Inflammatory macrophage treated with lipopolysaccharide for 4 hours (primary cell): ENCODE results near the gene APOL3.
"Not testable (repeated sequence)": the region's sequence is repeated elsewhere in the genome, so short reads cannot be mapped to it uniquely, and the experiment has no call there.

ENCODE experiments used
- DNase-seq: peaks from one replicate; pipeline ENCODE4 v3.0.0-alpha.2; 2020

The APOL3 gene

GRCh38 chr22:36131907-36132306 is 28.6 kb downstream of the APOL3 start:
- DNase-seq: no peak

- DNase-seq: no peak
Measured at GRCh38 chr22:36129486-36130388, 30.8 kb downstream of the APOL3 start.

DNA sequence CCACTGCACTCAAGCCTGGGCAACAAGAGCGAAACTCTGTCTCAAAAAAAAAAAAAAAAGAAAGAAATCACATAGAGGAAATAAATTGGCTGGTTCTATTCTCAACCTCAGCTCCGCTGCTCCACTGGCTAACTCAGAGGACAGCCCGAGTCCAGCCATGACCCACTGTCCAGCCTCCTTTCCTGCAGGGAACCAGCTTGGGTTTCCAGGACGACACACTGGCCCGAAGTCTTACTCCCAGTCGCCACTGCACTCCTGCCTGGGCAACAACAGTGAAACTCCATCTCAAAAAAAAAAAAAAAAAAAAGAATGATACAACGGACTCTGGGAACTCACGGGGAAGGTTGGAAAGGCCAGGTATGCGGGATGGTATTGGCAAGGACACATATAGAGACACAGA is 31.5 kb downstream of the APOL3 start:
- no peak for DNase-seq

DNA sequence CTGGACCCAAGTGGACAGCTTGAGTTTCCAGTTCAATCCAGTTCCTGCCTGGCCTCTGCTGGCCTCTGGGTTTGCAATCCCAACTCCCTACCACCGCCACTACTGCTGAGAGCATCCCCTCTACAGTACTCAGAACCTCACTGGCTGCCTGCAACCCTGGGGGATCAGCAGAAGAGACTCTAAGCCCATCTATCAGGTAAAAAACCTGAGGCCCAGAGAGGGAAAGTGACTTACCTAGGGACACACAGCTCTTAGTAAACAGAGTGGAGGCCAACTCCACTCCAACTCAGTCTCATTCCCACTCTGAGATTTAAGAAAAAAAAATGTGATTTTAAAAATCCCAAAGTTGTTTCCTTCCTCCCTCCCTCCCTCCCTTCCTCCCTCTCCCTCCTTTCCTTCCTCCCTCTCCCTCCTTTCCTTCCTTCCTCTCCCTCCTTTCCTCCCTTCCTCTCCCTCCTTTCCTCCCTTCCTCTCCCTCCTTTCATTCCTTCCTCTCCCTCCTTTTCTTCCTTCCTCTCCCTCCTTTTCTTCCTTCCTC is 34.5 kb downstream of the APOL3 start:
- DNase-seq: no peak

GRCh38 chr22:36125434-36125833 is 35.1 kb downstream of the APOL3 start:
- no peak for DNase-seq

GRCh38 chr22:36124666-36125065 is 35.9 kb downstream of the APOL3 start:
- peak; percentile 85 for DNase-seq

DNA sequence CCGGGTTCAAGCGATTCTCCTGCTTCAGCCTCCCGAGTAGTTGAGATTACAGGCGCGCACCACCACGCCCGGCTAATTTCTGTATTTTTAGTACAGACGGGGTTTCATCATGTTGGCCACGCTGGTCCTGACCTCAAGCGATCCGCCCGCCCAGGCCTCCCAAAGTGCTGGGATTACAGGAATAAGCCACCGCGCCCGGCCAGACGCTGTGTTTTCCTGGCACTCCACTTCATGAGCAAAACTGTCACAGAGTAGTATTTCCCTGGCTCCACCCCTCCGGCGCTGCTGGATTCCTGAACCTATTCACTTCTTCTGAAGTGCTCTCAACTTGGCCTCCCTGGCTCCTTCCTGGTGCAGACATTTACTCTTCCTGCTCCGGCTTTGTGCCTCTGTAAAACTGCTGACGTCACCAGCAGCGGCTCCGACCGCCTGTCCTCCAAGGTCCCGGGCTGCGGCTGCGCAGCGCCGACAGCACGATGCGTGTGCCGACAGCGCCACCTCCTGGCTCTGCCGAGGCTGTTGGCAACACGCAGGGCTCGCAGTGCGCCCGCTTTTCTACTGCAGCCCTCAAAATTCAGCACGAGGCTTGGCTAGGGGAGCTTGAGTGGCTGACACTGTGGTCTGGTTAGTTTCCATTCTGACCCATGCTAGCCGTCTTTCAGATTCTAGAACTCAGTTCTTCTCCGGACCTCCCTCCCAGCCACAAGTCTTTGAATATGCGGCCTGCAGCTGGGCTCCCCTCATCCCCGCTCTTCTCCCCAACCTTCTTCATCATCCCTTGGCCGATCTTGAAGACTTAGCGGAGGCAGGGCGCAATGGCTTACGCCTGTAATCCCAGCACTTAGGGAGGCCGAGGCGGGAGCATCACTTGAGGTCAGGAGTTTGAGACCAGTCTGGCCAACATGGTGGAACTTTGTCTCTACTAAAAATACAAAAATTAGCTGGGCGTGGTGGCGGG is 36.6 kb downstream of the APOL3 start:
- DNase-seq: peak; percentile 97

GRCh38 chr22:36120621-36121351 is 39.8 kb downstream of the APOL3 start:
- not testable (repeated sequence) for DNase-seq

GRCh38 chr22:36117053-36117554 is 43.5 kb downstream of the APOL3 start:
- no peak for DNase-seq

DNA sequence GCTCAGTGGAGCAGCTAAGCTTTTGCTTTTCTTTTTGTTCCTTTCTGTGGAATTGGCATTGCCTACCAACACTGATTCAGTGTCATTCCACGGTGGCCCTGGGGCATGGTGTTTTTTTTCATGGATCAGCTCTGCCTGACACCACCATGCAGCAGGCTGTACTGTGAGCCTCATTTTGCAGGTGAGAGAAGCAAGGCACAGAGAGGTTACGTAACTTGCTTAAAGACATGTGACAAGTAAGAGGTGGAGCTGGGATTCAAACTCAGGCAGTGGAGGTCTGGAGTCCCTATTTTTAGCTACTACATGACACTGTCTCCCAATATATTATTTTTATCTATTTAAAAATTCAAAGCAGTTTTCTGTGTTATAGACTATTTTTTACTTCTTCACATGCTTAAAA is 44.4 kb downstream of the APOL3 start:
- no peak for DNase-seq

DNA sequence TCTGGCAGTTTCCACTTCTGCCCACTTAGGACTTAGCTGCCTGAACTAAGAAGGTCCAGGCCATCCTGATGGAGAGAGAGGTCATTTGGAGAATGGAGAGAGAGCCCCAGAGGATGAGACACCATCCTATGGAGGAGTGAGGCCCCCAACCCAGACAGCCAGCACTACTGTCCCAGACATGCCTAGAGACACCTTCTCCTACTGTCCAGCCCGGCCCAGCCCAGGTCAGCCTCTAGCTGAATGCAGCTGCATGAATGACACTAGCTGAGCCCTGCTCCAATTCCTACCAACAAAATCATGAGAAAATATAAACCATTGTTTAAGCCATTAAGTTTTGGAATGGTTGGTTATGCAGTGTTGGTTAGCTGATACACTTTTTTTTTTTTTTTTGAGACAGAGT is 47.4 kb downstream of the APOL3 start:
- no peak for DNase-seq

GRCh38 chr22:36111316-36111715 is 49.2 kb downstream of the APOL3 start:
- no peak for DNase-seq

GRCh38 chr22:36110306-36110881 is 50.2 kb downstream of the APOL3 start:
- no peak for DNase-seq

DNA sequence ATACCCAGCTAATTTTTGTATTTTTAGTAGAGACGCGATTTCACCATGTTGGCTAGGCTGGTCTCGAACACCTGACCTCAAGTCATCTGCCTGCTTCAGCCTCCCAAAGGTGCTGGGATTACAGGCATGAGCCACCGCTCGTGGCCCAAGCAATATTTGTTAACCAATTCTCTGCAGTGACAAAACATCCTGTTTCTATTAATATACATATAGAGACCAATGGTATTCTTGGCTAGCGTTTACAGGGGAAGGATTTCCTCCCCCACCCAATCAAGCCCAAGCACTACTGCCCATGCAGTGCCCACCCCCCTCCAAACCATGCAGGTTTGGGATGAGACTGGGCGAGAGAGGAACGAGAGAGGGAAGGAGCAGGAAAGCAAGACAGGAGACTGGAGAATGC is 53.1 kb downstream of the APOL3 start:
- DNase-seq: no peak

GRCh38 chr22:36106910-36107309 is 53.6 kb downstream of the APOL3 start:
- no peak for DNase-seq

DNA sequence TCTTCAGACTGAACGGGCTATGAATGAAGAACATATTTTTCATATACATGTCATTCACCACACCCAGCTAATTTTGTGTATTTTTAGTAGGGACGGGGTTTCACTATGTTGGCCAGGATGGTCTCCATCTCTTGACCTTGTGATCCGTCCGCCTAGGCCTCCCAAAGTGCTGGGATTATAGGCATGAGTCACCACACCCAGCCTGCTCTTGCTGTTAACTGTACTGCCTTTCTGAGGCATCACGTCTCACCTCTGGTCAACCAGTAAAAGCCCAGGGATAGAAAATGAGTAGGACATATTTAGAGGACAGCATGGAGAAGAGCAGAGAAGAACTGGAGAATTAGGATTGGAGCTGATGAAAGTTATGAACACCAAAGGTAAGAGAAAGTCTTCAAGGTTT is 55.6 kb downstream of the APOL3 start:
- DNase-seq: no peak

GRCh38 chr22:36104435-36104834 is 56.1 kb downstream of the APOL3 start:
- no peak for DNase-seq

GRCh38 chr22:36103891-36104290 is 56.7 kb downstream of the APOL3 start:
- DNase-seq: no peak

GRCh38 chr22:36102995-36103394 is 57.6 kb downstream of the APOL3 start:
- DNase-seq: no peak

GRCh38 chr22:36101756-36102155 is 58.8 kb downstream of the APOL3 start:
- no peak for DNase-seq

DNA sequence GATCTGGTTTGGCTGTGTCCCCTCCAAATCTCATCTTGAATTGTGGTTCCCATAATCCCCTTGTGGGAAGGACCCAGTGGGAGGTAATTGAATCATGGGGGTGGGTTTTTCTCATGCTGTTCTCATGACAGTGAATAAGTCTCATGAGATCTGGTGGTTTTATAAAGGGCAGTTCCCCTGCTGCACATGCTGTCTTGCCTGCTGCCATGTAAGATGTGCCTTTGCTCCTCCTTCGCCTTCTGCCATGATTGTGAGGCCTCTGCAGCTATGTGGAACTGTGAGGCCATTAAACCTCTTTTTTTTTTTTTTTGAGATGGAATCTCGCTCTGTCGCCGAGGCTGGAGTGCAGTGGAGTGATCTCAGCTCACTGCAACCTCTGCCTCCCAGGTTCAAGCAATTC is 59.6 kb downstream of the APOL3 start:
- DNase-seq: not testable (repeated sequence)
